ENCODE data around the gene CXCR4. TPM values are rescaled to one million over a fixed set of nuclear protein-coding genes. Genes with fewer than 3 reads are reported as not detected.
"Not testable (repeated sequence)": the region's sequence is repeated elsewhere in the genome, so short reads cannot be mapped to it uniquely, and the experiment has no call there.

Gene CXCR4
- polyA plus RNA-seq, 1 donor: 45.7 TPM

DNA sequence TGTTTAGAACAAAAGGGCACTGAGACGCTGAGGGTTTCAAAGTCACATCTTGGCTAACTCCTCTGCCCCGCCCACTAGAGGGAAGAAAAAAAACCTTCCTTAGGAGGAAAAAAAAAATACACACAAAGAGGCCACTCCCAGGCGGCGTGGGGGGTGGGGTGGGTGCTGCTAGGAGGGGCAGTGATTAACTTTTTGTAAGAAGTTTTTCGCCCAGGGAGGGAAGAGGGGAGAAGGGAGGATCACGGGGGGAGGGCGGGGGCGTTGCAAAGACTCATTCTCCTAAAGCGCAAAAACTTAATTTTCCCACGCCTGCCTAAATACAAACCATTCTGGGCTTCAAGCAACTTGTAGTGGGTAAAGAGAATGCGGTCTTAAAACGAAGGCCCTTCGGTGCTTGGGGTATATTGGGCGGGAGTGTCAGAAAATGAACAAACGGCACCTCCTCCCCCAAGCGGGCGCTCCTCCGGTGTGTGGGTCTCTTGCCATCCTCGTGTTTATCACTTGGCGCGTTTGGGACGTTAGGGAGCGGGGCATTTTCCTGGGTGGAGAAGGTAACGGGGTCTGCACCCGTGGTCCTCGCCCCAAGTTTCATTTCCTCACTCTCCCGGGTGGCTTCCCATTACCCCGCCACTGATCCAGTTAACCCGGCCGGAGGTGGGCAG is 1.7 kb downstream of the CXCR4 start:
- no peak for DNase-seq

DNA sequence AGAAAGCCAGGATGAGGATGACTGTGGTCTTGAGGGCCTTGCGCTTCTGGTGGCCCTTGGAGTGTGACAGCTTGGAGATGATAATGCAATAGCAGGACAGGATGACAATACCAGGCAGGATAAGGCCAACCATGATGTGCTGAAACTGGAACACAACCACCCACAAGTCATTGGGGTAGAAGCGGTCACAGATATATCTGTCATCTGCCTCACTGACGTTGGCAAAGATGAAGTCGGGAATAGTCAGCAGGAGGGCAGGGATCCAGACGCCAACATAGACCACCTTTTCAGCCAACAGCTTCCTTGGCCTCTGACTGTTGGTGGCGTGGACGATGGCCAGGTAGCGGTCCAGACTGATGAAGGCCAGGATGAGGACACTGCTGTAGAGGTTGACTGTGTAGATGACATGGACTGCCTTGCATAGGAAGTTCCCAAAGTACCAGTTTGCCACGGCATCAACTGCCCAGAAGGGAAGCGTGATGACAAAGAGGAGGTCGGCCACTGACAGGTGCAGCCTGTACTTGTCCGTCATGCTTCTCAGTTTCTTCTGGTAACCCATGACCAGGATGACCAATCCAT is 2.7 kb downstream of the CXCR4 start:
- no peak for DNase-seq

DNA sequence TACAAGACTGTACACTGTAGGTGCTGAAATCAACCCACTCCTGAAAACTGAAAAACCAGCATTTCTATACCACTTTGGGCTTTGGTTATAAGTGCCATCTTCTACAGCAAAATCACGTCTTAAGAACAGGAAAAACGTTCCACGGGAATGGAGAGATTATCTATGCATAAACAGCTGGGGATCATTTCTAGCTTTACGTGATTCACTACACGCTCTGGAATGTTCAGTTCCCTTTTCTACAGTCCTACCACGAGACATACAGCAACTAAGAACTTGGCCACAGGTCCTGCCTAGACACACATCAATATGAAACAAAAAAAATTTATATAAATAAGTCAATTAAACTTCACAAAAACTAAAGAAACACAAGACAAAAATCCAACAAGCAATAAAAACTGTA is 3.6 kb downstream of the CXCR4 start:
- no peak for DNase-seq

DNA sequence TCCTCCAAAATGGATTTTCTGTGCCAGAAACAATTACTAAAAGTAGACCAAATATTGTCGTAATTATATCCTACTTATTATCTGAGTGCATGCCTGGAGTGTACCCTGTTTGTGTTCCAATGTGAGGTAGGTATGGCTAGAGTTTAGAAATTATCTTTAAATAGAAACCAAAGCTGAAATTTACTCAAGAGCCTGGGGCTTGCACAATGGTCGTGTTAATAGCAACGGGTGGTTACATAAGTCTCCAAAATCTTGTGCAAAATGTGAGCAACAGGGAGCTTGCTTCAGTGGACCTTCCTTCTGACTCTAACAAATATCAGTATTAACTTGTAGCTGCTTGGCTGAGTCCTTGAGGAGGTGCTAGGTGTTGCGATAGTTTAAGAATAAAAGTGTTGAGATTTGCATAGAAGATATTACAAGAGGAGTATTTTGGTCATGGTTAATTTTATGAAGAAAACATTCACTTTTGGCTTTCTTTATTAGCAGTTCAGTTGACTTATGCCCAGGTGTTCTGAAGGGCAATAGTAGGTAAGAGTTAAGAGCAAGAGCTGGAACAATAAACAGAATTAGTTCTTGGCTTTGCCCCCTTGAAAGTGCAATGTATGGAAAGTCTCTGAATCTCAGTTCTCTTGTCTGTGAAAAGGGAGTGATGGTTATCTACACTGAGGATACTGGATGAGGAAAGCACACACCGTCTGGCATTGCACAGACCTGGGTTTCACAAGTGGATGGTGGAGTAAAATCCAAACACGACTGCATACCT is 4.6 kb downstream of the CXCR4 start:
- DNase-seq: no peak

DNA sequence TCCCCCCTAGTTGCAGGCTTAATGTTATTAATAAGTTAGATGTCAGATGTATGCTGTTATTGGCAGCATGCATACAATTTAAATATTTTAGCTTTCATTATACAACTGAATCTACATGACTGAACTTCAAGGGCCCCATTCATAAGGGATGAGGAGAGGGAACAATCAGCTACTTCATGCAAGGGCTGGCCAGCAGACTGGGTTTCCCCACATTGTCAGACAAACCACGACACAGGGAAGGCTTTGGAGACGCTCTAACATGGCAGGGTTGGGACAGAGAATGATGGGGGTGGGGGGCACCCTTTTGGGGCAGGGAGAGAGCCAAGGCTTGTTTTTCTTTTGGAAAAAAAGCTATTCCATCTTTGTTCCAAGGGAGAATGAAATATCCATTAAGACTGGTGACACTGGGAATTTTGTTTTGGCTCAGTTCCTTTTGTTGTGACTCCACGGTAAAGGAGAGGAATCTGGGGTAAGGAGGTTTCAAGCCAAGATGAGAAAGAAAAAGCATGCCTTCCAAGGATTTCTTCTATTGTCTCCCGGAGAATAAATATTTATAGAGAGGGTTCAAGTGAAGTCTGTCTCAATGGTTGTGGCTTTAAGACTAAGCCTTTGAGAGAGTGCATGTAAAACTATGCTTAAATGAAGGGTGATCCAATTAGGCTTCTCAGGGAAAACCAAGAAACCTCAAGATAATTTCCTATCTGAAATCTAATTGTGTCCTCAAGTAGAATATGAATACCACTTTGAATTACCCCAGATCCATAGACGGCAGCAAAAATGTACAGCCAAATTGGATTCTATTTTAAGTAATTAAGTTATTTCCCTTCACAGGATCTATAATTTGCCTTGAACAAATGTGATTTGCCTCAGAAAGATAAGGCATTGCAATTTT is 5.4 kb downstream of the CXCR4 start:
- no peak for DNase-seq

DNA sequence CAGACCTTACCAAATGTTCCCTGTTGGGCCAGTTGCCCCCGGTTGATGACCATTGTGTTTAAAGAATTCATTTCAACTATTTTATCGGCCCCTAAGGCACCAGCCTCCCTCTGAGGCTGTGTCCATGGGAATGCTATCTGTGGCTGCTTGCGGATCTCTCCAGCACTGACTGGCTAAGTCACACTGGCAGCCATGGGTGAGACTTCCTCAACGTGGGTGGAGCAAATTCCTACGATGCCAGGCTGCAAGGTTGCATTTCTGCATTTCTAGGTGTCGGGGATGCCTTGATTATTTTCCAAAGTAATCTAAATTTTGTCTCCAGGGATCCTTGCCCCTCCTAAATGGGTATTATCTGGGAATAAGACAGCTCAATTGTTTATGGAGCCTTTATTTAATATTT is 6.2 kb downstream of the CXCR4 start:
- DNase-seq: no peak

DNA sequence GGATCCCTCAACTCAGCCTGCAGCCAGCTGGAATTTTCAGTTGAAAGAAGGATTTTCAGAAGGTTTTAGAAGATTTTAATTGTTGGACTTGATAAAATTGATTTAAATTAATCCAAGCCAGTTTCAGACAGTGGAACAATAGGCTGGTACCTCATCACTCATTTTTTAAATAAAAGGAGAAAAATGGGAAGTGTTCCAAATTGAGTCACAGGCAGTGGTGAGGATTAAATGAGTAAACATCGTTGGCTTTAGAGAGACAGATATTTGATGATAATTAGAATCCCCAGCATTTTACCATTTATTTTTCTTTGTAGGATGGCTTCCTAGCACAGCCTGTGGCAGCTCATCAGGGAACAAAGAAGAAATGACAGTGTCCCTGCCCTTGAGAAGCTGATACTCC is 7.4 kb downstream of the CXCR4 start:
- DNase-seq: no peak

DNA sequence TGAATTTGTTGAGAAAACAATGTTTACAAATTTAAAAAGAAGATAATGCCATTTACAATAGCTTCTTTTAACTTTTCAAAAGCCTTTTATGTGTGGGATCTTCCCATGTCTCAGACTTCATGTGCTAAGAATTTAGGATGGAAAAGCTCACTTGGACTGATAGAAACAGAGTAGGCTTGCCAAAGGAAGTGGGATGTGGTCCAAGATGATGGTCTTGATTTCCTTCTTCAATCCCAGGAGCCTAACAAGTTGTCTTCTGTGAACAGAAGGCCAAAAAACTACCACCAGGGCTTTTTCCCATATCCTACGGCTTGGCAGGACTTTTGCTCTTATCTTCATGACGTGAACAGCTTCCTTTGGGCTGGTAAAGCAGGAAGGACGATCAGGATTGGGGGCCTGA is 9.5 kb downstream of the CXCR4 start:
- DNase-seq: no peak

DNA sequence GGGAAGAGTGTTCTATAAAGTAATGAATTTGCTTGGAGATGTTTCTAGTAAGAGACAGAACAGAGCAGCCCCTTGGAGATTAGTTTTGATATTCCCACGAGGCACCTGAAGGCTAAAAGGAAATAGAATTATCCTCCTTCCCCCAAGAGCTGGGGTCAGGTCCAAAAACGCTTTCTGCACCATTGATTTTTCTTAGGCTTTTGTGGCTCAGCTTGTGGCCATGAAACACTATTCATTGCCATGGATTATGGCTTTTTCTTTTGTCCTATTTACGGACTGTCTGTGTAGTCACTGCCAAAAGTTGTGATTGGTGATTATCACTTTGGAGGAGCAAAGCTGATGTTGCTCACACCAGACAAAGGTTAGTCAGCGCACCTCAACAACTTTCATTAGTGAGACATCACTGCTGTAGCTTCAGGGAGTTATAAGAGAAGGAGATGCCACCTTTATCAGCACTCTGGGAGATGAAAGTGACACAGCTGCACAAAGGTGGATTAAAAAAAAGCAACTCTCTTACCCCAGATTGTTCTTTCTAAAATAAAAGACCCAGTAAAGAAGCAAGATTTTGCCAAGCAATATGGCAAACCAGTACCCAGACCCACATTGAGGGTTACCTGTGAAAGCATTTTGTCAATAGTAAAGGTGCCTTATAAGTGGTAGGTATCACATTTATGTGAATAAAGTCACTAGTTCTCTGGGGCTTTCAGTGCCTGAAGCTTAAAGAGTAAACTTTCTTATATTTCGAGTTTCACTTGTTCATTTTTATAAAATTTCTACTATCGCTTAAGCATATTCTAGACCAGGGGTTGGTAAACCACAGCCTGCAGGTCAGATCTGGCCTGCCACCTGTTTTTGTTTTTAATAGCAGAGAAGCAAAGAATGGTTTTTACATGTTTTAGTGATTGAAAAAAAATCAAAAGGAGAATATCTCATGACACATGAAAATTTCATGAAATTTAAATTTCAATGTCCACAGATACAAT is 10.6 kb downstream of the CXCR4 start:
- no peak for DNase-seq

DNA sequence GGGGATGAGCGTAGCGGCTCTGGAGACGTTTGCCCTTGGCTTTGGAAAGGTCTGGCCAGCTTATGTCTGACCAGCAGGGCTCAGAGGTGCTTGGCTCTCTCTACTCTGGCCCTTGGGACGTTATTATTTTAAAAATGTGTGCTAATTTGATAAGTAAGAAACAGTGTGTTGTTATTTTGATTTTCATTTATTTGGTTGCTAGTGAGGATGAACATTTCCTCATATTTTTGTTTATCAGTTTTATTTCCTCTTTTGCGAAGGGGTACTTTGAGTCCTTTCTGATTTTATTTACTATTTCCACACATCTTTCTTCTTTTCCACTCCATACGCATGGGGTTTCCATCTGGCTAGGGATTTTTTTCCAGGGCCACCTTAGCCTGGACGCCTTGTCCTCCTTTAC is 11.4 kb downstream of the CXCR4 start:
- DNase-seq: no peak

DNA sequence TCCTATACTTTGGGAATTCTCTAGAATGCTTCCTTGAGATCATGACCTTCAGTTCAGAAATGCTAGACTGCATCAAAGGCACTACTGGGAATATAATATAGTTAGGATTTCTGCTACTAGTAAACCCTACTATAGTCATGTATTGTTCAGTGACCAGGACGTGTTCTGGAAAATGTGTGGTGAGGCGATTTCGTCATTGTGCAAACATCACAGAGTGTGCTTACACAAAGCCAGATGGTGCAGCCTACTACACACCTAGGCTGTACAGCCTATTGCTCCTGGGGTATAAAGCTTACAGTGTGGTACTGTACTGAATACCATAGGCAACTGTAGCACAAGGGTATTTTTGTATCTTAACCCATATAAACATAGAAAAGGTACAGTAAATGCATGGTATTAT is 13.0 kb downstream of the CXCR4 start:
- DNase-seq: no peak

DNA sequence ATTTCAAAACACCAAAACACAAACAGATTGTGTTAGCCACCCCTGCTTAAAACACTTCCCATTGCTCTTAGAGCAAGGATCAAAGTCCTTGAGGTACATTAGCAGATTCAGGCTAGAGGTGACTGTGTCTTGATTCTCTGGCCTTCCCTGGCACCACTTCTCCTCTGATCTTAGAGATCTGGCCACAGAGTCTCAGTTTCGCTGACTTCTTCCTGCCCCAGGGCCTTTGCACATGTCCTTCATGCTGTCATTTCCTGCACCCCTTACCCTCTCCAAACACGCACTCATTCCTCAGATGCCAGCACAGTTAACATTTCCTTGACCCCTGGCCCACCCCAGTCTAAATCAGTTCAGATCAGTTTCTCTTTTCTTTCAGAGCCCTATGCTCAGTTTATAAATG is 16.9 kb downstream of the CXCR4 start:
- DNase-seq: no peak

DNA sequence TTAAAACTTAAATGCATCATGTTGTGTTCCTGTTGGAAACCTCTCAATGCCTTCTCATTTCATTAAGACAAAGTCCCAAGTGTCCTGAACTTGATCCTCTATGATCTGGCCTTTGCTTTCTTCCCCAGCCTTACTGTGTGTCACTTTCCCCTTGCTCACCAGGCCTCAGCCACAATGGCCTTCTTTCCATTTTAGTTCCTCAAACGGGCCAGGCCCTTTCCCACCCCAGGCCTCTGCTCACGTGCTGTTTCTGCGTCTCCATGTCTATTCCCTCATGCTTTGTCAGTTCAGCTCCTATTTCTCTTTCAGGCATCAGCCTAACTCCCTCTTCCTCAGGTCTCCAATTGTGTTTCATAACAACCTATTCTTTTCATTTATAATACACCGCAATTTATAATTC is 19.5 kb downstream of the CXCR4 start:
- DNase-seq: no peak

DNA sequence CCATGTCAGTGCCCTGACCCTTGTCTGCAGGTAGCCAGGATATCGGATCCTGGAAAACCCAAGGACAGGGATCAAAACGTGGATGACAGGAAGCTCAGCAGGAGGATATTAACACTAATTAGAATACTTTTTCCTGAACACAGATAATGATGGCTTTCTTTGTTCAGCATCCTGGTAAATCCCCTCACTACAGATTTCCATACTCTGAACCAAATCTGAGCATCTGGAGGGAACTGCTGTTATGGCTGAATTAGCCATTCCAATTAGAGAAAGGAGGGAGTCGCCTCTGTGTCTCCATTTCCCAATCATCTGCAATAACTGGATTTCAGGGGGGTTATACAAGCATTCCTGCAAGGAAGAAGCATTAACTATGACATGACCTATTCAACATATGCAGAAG is 24.4 kb downstream of the CXCR4 start:
- DNase-seq: no peak

DNA sequence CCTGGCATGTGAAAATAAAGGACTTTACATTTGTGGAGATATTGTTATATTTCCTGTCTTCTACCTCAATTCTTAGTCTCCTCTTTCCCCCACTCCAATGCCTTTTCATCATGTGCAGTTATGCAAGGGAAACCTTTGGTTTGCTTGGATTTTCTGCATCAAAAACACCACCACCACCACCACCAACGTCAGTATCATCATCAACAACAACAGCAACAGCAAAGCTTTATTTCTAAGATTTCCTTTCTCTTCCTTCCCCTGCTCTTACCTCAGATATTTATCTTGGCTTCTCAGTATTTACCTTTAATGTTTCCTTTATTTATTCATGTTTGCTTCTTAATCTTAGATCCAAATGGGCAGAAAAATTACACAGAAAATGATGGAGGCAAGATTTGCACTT is 26.1 kb downstream of the CXCR4 start:
- no peak for DNase-seq

DNA sequence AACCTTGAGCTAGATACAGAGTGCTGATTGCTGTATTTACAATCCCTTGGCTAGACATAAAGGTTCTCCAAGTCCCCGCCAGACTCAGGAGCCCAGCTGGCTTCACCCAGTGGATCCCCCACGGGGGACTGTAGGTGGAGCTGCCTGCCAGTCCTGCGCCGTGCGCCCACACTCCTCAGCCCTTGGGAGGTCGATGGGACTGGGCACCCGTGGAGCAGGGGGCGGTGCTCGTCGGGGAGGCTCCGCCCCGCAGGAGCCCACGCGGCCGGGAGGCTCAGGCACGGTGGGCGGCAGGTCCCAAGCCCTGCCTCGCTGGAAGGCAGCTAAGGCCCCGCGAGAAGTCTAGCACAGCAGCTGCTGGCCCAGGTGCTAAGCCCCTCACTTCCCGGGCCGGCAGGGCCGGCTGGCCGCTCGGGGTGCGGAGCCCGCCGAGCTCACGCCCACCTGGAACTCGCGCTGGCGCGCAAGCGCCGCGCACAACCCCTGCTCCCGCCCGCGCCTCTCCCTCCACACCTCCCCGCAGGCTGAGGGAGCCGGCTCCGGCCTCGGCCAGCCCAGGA is 30.0 kb downstream of the CXCR4 start:
- not testable (repeated sequence) for DNase-seq

DNA sequence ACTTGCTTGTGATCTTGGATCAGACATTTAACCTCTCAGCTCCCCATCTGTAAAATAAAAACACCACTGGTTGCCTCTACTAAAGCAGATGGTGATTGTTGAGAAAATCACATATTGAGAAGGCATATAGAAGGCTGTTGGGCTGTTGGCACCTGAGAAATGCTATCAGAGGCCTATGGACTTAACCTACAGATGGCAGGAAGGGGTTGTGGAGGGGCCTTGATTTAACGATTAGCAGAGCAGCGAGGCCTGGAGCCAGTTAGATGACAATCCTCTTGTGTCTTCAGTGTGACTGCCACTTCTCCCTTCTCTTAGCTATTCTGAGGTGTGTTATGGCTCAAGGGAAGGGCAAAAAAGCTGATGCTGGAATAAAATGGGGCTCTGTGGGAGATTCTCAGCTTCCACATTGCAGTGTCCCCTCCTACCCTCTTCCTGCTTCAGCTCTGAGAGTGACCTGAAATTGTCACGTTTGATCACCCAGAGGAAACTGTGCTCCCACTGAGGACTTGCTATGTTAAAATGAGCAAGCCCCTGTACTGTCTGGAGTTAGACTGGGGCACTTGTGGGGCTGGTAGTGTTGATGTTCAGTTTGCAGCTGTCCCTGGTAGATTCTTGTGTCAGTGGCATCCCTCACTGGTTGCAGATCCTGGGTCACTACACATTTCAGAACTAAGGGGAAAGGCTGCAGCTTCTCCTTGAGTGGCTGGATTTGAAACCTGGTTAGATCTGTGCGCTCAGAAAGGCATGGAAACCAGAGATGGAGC is 31.5 kb downstream of the CXCR4 start:
- DNase-seq: no peak

DNA sequence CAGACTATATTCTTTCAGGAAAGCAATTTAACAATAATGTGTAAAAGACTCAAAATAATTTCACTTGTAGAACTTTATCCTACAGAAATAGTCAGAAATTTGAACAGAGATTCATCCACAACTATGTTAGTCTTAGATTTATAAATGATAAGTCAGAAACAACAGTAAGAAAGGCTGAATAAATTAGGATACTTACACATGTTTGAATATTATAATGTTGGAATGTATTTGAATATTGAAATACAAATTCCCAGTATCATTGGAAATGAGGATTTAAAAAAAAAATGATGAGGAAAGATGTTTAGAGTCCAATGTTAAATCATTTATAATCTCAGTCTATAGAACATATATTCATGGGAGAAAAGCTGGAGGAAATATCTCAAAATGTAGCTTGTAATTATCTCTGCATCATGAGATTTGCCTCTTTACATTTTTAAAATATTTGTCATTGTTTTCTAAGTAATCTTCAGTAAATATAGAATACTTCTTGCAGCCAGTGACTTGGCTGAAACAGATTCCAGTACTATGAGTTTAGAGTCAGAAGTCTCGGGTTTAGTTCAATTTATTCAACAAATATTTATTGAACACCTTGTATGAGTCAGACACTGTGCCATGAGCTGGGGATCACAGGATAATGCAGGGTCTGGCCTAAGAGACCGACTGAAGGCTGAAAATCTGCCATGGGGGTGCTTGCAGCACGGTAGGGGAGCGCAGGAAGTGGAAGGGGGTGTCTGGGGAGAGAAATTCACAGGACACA is 32.3 kb downstream of the CXCR4 start:
- DNase-seq: no peak

DNA sequence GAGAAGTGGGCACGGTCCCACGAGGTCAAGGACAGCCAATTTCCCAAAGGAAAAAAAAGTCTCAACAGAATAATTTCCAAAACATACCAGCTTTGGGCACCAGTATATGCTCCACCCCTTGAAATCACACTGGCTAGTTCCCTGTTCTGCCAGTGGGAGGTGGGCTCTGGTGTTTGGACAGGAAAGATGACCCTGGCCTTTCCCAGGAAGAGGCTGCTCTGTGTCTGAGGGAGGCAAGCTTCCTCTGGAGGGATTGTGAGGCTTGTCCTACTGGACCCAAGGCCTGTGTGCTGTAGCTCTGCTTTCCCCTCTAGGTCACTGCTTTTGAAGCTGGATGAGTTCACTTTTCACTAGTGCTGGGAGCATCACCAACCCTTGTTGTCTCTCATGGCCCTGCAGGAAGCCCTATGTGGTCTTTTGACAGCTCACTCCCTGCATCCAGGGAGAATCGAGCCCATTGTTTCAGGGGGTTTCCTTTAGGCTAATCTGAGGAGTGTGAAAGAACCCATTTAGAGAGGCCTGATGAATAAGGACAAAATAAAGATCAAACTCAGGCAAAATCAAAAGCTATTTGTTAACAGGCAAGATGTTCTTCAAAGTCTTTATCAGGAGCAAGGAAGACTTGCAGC is 36.3 kb downstream of the CXCR4 start:
- DNase-seq: no peak
